NCI-H2029 treated with DMSO at 0.1 percent for 48 hours (cell line): ENCODE results near the gene RTRAF.

Experiments used
- DNase-seq: peaks from one replicate; lab custom pipeline; 2025; lab: John Stamatoyannopoulos, UW

RTRAF gene

DNA sequence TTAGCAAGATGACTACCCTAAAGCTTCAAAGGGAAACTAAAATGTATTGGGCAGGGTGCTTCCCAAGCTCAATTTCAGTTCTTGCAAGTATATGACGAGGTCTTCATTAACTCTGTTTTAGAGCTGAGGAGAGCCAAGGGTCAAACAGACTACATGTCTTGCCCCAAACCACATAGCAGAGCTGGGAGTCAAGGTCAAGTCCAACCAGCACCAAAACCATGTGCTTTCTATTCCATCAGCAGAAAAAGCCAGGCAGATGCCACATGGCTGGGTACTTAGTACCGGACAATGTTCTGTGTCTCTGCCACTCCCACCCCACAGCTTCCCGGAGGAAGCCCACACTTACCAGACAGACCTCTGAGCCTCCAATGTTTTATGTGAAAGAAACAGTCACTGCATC is 61.9 kb downstream of the RTRAF start:
- DNase-seq, result no peak

DNA sequence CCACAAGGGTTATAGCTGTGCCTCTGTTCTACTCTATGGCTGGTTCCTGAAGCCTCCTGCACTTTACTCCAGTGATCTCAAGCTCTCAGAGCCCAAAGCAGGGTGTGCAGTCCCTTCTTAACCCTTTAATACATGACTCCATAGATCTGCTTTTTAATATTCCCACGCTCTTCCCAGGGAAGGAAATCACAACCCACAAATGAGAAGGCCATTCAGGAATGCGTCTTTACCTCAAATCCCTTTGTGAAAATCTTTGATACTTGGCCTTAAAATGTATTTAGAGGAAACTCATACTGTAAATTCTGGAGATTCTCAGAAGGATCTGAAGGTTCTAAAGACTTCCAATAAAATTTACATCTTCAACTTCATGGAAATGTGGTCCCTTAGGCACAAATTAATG is 62.5 kb downstream of the RTRAF start:
- no peak for DNase-seq

DNA sequence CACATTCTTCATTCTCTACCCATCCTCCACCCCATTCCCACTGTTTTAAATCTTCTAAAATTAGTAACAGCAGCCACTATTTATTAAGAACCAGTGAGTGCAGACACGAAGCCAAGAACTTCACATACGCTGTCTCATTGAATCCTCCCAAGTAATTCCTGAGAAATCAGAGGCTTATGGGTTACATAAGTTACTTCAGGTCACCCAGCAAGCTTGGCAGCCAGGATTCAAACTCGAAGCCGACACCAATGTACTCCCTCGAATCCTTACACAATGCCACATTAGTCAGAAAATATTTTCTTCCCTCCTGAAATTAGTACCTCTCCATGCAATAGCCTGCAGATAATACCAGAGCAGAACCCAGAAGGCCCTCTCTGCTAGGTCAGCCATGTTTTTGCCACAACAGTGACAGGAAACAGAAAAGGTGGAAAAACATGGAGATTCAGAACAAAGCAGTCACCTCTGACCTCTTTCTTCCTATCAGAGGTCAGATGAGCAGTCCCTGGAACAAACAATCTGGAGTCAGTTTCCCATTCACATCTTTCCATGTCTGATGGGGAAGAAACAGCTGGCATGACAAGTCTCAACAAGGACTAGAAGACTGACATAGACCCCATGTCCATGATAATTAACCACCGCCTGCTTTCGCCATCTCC is 63.1 kb downstream of the RTRAF start:
- no peak for DNase-seq

DNA sequence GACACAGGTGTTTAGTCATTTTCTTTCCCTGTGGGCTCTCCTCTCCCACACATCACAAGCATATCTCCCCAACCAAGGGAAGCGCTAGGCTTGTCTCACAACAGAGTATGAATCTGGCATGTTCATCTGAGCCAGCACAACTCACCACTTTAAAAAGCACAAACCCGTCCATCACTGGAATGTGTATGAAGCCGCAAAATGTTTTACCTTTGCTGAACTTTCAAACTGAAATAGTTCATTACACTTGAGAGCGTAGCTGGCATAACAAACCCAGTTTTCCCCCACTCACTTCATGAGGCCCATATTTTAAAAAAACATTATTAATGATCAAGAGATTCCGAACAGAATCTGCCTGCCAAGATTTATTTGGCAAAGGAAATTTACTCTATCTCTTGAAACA is 63.7 kb downstream of the RTRAF start:
- no peak for DNase-seq

DNA sequence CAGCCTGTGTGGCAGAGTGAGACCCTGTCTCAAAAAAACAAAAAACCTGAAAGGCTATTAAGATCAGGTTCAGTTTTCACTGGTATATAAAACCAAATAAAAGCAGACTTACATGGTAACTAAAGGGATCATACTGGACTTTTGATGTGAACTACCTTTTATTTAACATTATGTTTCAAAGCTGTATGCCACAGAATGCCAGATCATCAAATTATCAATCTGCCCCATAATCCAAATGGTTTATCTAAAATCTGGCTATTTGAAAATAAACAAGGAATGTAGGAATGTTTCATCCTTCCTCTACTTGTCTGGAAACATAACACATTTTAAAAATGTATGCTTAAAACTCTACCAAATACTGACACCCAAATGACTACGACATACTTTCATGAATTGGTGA is 65.3 kb downstream of the RTRAF start:
- no peak for DNase-seq

DNA sequence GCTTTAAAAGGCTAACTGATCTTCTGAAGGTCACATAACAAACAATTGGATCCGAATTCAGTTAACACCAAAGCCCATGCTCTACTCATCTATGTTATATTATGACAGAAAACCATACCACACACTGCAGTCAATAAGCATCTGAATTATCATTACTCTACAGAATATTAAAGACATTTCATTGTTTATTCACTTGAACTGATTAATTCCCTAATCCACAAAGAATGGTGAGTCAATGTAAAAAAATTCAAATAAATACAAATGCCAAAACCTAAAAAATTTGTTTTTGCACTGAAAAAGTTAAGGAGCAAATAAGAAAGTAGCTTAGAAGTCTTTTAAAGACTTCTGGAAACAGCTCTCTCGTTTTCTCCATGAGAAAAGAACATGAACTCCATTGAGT is 65.8 kb downstream of the RTRAF start:
- no peak for DNase-seq

DNA sequence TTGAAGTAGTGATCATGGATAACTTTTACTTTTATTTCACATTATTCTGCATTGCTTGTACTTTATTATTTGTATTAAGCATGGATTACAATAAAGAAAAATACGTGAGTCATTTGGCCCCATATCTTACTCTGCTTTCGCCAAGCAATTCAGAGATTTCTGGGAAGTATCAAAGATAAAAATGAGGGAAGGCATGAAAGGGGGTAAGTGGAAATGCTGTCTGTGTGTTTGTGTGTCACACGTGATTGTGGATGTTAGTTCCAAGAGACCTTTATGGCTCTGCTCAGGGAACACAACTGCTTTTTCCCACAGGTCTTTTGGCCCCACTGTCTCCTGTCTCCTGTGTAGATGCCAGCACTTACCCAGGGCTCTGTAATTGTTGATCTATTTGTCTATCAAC is 69.0 kb downstream of the RTRAF start:
- DNase-seq, result no peak

DNA sequence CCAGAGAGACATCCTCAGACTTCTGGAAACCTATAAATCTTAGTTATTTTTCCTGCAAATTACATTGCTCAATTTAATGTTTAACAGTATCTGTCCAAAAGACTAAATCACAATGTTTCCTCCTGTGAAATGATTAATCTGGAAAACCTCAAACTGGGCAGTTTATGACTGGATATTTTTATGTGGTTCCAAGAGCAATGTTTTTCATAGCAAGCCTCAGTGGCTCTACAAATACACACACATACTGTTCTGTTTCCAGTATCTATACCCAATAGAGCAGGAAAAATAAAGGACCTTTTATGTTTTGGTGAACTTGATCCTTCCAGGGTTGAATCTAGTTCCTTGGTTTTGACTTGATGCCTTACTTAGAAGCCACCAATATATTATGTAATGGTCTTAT is 70.3 kb downstream of the RTRAF start:
- DNase-seq, result no peak

DNA sequence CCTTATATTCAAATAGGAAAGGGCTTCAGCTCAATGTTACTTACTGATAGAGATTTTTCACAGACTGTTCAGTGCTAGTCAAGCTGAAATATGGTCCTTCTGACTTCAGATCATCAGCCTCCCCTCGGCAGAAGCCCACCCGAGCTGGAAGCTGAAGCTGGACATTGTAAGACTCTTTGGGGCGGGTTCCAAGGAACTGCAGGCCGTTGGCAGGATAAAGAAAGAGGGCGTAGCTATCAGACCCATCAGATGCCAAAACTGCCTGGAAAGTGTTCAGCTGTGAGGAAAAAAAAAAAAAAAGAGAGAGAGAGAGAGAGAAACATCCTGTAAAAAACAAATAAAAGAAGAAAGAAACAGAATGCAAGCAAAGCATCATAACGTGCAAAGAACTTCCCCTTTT is 70.7 kb downstream of the RTRAF start:
- no peak for DNase-seq
